ENCODE measurements around the gene PI4K2B. TPM values are rescaled to one million over a fixed set of nuclear protein-coding genes. Genes with fewer than 3 reads are reported as not detected.

Gene PI4K2B
- total RNA-seq, 1 experiment from 2014 or later, result 13.3 TPM

DNA sequence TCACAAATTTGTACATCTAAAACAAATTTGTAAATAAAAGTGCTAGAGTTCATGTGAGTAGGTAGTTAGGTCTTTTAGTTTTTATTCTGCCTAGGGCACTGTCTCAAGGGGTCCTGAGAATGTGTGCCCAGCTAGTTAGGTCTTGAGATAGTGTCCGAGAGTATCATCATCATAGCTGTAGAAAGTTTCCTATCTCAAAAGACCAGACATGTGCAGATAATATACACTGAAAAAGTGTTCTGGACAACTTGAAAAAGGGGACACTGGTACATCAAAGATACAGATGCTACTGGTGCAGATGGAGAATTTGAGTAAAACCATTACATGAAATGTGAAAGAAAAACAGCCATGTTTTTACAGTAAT is 77.0 kb downstream of the PI4K2B start:
- H3K4me3 ChIP-seq (ENCODE audit: low read length), result no peak overlapping the region
- no peak overlapping the region for H3K4me2 ChIP-seq (ENCODE audit: low read length)
- H3K4me1 ChIP-seq (ENCODE audit: insufficient read depth, low read length), result peaks cover 13% of the 10 kb centered on the region; the same call in 1 of the 2 replicates
- H3K9ac ChIP-seq (ENCODE audit: low read length), result no peak overlapping the region
- H2AFZ ChIP-seq (ENCODE audit: low read length), result no peak overlapping the region
- ATAC-seq (no peak), DNase-seq (no peak)
- no peaks in the 10 kb centered on the region for H3K27me3 ChIP-seq (ENCODE audit: low read length)
- no TSS peak for BruUV-seq (replicated peaks)
- H3K27ac ChIP-seq (ENCODE audit: low read length), result no peak overlapping the region
- H3K36me3 ChIP-seq (ENCODE audit: low read depth, low read length), result no peaks in the 10 kb centered on the region
- ChIA-PET POLR2A (ENCODE audit: unreplicated experiment) (no interaction called here), CTCF (no interaction called here)
- H3K79me2 ChIP-seq (ENCODE audit: low read length), result peaks cover 17% of the 10 kb centered on the region
- H4K20me1 ChIP-seq (ENCODE audit: low read length), result no peaks in the 10 kb centered on the region
- no peak for TF ChIP-seq EZH2 (IDR thresholded peaks at IDR 0.05; ENCODE audit: low read length, unreplicated experiment)
- H3F3A ChIP-seq (ENCODE audit: low read length, unreplicated experiment), result no peaks in the 10 kb centered on the region
- no peaks in the 10 kb centered on the region for H3K9me3 ChIP-seq (ENCODE audit: low read length)
- H3K9me2 ChIP-seq (replicated peaks; ENCODE audit: low read length), result no peaks in the 10 kb centered on the region
- intact Hi-C loops (cut with micrococcal nuclease), result loop anchor here (5.0 kb wide), 2 partner anchors 57 to 148 kb away; partner anchors contain the start of gene SEPSECS

DNA sequence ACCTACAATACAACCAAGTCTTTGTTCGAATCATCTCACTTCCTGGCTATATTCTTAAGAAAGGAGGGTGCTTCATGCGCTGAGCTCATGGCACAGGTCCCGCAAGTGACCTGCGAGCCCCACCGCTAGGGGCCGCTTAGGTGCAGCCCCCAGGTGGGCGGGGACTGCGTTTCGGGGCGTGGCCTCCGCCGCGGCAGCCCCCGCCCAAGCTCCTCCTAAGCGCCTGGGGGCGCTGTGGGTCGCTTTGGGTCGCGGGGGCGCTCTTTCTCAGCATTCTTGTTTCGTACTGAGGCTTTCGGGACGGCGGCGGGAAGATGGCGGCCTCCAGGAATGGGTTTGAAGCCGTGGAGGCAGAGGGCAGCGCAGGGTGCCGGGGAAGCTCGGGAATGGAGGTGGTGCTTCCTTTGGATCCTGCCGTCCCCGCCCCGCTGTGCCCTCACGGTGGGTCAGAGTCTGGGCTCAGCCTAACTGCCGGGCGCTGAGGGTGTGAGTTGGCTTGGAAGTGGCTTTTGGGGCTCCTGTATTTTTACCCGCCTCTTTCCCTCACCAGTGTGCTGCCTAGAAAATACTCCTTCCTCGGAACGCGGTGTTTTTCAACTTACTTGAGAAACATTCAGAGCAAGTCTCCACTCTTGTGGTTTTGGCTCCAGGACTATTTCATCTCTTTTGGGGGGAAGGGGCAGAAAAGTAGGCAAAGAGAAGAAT is 78.8 kb downstream of the PI4K2B start, which contains the start of gene ZCCHC4:
Gene ZCCHC4, plus strand, starts transcription at position 279 of the 705 bp plus-strand sequence. Its CDS starts 36 bp downstream, at position 315.
- peak within 1 kb of the TSS; percentile 85 for H2AFZ ChIP-seq (ENCODE audit: low read length)
- ATAC-seq (peak; percentile 92), DNase-seq (peak; percentile 83)
- TF ChIP-seq EZH2 (IDR thresholded peaks at IDR 0.05; ENCODE audit: low read length, unreplicated experiment), result no peak
- TF ChIP-seq, protein P1, sequence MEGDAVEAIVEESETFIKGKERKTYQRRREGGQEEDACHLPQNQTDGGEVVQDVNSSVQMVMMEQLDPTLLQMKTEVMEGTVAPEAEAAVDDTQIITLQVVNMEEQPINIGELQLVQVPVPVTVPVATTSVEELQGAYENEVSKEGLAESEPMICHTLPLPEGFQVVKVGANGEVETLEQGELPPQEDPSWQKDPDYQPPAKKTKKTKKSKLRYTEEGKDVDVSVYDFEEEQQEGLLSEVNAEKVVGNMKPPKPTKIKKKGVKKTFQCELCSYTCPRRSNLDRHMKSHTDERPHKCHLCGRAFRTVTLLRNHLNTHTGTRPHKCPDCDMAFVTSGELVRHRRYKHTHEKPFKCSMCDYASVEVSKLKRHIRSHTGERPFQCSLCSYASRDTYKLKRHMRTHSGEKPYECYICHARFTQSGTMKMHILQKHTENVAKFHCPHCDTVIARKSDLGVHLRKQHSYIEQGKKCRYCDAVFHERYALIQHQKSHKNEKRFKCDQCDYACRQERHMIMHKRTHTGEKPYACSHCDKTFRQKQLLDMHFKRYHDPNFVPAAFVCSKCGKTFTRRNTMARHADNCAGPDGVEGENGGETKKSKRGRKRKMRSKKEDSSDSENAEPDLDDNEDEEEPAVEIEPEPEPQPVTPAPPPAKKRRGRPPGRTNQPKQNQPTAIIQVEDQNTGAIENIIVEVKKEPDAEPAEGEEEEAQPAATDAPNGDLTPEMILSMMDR (conservative IDR thresholded peaks at IDR 0.05; ENCODE audit: low read depth, low read length), result peak; percentile 95
- no peaks in the 10 kb centered on the region for H4K20me1 ChIP-seq (ENCODE audit: low read length)
- peak within 1 kb of the TSS; percentile 91 for H3K4me2 ChIP-seq (ENCODE audit: low read length)
- no peaks in the 10 kb centered on the region for H3F3A ChIP-seq (ENCODE audit: low read length, unreplicated experiment)
- ChIA-PET POLR2A (ENCODE audit: unreplicated experiment) (interaction anchor here (0.5 to 0.9 kb wide), 9 partner anchors 8 to 926 kb away, joined by 3 to 6 read pairs (median 4); partner anchors contain the start of gene SEPSECS), CTCF (interaction anchor here (0.6 to 1.8 kb wide), 13 partner anchors 13 to 455 kb away, joined by 3 to 12 read pairs (median 4); partner anchors contain the start of gene PI4K2B)
- H3K36me3 ChIP-seq (ENCODE audit: low read depth, low read length), result no peaks in the 10 kb centered on the region
- intact Hi-C loops (cut with micrococcal nuclease), result loop anchor here (1.0 to 5.0 kb wide), 4 partner anchors 28 to 150 kb away; partner anchors contain the start of genes PI4K2B and SEPSECS
- peak within 1 kb of the TSS; percentile 91 for H3K4me3 ChIP-seq (ENCODE audit: low read length)
- BruUV-seq (replicated peaks), result TSS peak; percentile 76
- no peaks in the 10 kb centered on the region for H3K27me3 ChIP-seq (ENCODE audit: low read length)
- no peaks in the 10 kb centered on the region for H3K9me2 ChIP-seq (replicated peaks; ENCODE audit: low read length)
- H3K27ac ChIP-seq (ENCODE audit: low read length), result peak within 1 kb of the TSS; percentile 48
- peak within 1 kb of the TSS; percentile 86 for H3K9ac ChIP-seq (ENCODE audit: low read length)
- H3K9me3 ChIP-seq (ENCODE audit: low read length), result no peaks in the 10 kb centered on the region
- H3K79me2 ChIP-seq (ENCODE audit: low read length), result peaks cover 17% of the 10 kb centered on the region
- peaks cover 13% of the 10 kb centered on the region; the same call in 1 of the 2 replicates for H3K4me1 ChIP-seq (ENCODE audit: insufficient read depth, low read length)

DNA sequence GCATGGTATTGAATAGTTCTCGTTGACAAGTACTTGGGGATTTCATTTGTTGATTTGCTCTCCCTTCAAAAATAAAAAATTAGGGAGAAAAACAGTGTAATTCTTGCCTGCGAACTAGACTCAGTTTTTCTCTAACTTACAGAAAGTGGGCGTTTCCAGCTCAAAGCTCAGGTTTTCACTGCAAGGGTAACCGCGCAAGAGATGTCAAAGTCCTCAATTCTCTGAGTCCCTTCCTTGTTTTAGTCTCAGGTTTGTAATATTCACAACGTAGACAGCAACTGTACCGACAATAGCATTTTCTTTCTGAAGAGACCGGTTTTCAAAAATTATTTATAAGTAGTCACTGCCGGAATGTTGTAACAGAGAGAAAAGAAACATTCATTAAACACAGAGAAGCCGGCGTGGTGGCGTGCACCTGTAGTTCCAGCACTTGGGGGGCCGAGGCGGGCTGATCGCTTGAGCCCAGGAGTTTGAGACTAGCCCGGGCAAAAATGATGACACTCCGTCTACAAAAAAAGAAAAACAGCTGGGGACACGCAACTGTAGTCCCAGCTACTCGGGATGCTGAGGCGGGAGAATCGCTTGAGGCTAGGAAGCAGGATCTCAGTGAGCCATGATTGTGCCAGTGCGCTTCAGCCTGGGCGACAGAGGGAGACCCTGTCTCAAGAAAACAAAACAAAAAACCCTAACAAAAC is 79.5 kb downstream of the PI4K2B start:
- DNase-seq, result peak; percentile 10
- Histone ChIP-seq H3F3A (ENCODE audit: low read length, unreplicated experiment) (no peaks in the 10 kb centered on the region), H3K9ac (ENCODE audit: low read length) (peak overlapping the region; percentile 86), H3K79me2 (ENCODE audit: low read length) (peaks cover 17% of the 10 kb centered on the region), H4K20me1 (ENCODE audit: low read length) (no peaks in the 10 kb centered on the region), H3K27ac (ENCODE audit: low read length) (peak overlapping the region; percentile 48), H3K4me3 (ENCODE audit: low read length) (peak overlapping the region; percentile 91), H3K4me1 (ENCODE audit: insufficient read depth, low read length) (peaks cover 13% of the 10 kb centered on the region; the same call in 1 of the 2 replicates), H3K9me2 (replicated peaks; ENCODE audit: low read length) (no peaks in the 10 kb centered on the region), H3K9me3 (ENCODE audit: low read length) (no peaks in the 10 kb centered on the region), H3K36me3 (ENCODE audit: low read depth, low read length) (no peaks in the 10 kb centered on the region), H3K27me3 (ENCODE audit: low read length) (no peaks in the 10 kb centered on the region), H2AFZ (ENCODE audit: low read length) (peak overlapping the region; percentile 85), H3K4me2 (ENCODE audit: low read length) (peak overlapping the region; percentile 91)
- BruUV-seq (replicated peaks), result no TSS peak
- intact Hi-C loops (cut with micrococcal nuclease), result loop anchor here (5.0 kb wide), 2 partner anchors 54 to 151 kb away; partner anchors contain the start of gene SEPSECS
- ChIA-PET POLR2A (ENCODE audit: unreplicated experiment) (interaction anchor here (0.6 kb wide), 1 partner anchor 53 kb away, joined by 6 read pairs; no protein-coding TSS in a partner anchor), CTCF (interaction anchor here (0.7 to 1.8 kb wide), 6 partner anchors 30 to 80 kb away, joined by 3 to 12 read pairs (median 7); partner anchors contain the start of gene PI4K2B)
- no peak for TF ChIP-seq EZH2phosphoT487 (IDR thresholded peaks at IDR 0.05; ENCODE audit: borderline replicate concordance, low read length)
- ATAC-seq, result peak; percentile 7; the same call in 1 of the 2 replicates
